DMS79 treated with DMSO at 0.1 percent for 48 hours (cell line): Measurements from ENCODE around the gene EPHA6.
"Not testable (repeated sequence)": the region's sequence is repeated elsewhere in the genome, so short reads cannot be mapped to it uniquely, and the experiment has no call there.

ENCODE experiments used
- DNase-seq: peaks from one replicate; lab custom pipeline; 2025; lab: John Stamatoyannopoulos, UW

The EPHA6 gene

GRCh38 chr3:96915445-96915844, 101.1 kb downstream of the EPHA6 start:
- no peak for DNase-seq

DNA sequence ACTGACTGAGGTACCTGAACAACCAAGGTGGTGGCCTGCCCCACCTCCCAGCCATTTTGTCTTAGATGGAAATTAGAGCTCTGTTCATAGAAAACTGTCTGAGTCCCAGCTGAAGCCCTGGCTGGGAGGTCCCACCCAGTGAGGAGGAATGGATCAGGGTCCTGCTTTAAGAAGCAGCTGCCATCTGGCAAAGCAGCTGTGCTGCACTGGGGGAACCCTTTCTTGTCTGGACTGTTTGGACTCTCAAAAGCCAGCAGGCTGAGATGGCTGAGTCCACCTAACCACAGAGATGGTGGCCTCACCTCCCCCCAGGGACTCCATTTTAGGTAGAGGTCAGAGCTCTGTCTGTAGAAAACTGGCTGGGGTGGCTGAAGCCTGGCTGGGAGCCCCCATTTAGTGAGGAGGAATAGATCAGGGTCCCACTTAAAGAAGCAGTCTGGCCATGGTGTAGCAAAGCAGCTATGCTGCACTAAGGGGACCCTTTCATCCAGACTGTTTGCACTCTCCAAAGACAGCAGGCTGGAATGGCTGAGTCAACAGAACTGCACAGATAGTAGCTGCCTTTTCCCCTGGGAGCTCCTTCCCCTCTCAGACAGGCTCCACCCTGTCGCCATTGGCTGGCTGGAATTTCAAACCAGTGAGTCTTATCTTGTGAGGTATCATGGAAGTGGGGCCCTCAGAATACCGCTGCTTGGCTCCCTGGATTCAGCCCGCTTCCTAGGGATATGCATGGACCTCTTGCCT, 116.9 kb downstream of the EPHA6 start:
- no peak for DNase-seq

DNA sequence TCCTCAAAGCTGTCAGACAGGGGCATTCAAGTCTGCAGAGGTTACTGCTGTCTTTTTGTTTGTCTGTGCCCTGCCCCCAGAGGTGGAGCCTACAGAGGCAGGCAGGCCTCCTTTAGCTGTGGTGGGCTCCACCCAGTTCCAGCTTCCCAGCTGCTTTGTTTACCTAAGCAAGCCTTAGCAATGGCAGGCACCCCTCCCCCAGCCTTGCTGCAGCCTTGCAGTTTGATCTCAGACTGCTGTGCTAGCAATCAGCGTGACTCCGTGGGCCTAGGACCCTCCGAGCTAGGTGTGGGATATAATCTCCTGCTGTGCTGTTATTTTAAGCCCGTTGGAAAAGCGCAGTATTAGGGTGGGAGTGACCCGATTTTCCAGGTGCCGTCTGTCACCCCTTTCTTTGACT, 127.7 kb downstream of the EPHA6 start:
- DNase-seq, result not testable (repeated sequence)

DNA sequence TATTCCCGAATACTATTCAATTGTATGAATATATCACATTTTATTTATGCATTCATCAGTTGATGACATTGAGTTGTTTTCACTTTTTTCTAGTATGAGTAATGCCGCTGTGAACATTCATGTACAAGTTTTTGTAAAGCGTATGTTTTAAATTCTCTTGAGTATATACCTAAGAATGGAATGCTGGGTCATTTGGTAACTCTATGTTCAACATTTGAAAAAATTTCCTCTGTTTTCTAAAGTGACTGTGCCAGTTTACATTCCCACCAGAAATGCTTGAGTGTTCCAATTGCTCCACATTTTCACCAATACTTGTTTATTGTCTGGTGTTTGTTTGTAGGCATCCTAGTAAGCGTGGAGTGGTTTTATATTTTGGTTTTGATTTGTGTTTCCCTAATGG, 144.5 kb downstream of the EPHA6 start:
- no peak for DNase-seq

GRCh38 chr3:96959474-96959873, 145.1 kb downstream of the EPHA6 start:
- DNase-seq, result no peak

DNA sequence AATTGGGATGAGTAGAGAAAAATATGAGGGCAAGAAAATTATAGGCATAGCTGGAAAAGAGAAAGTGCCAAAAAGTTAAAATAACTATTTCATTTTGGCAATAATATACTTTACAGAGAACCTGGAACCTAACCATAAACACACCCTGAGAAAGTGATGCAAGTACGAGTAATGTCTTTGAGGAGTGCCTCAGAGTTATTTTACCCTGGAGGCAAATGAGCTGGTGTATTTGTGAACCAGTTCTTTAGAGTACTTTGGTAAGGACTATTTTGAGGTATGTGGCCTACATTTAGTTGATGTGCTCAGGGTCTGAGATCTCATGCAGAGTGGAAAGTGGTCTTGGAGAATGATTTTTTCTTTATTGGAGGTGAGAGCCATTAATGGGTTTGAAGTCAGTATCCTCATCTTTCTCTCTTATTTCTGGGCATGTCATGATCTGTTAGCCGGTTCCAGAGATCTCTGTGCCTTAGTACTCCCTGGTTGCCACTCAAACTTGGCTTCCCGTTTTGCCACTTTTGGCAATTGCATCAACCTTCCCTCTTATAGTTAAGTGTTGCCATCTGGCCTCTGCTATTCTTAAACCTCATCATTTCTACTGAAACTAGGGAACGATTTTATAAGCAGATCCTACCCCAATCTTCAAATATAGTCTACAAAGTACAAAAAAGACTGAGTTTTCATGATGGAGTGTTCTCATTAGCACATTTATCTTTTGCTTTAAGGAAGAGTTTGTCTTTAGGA, 145.7 kb downstream of the EPHA6 start:
- no peak for DNase-seq

- DNase-seq, result no peak
These were observed 146.4 kb downstream of the EPHA6 start for GRCh38 chr3:96960661-96961330.

DNA sequence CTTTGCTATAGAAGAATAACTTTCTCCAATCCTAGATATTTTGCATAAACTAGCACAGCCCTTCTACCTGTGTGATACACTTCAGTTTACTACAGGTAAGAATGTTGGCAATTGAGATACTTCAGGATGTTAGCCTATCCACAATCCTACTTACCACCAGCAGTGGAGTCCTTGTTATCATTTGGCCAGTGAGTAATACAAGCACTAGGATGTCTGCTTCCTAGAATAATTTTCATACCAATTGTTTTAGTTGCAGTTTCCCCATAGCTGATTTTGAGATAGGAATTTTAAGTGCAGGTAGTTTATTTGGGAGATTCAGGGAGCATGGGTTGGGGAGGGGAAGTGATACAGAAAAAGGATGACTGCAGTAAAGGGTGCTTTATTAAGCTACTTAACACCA, 147.2 kb downstream of the EPHA6 start:
- DNase-seq, result no peak

DNA sequence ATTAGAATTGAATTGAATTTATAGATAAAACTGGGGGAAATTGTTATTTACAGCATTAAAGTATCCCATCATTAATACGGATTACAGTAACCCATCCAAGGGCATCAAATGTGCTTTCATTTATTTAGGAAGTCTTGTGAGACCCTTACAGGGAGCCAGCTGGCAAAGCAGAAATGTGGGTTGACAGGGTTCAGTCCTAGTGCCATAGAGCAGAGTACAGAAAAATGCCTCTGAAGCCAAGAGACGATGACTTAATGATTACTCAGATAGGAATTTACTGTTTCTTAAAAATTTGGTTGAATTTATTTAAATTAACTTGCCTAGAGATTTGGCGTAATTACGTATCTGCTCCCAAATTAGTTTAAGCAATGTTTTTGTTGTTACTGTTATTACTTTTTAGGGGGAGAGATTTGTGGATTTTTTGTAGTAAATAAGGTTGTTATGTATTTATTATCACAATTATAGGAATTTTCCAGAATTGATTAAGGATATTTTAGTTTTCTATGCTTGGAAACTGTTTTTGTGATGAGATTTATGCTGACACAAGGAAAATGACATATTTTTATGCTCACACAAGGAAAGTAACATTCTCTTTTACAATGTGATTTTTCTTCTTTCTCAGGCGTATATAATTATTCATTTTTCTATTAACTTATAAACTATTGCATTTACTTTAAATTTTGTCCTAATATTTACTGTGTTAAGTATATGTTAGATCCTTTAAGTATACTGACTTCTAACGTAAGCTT, 152.0 kb downstream of the EPHA6 start:
- no peak for DNase-seq

- no peak for DNase-seq
These were observed 155.8 kb downstream of the EPHA6 start for GRCh38 chr3:96970211-96970610.

DNA sequence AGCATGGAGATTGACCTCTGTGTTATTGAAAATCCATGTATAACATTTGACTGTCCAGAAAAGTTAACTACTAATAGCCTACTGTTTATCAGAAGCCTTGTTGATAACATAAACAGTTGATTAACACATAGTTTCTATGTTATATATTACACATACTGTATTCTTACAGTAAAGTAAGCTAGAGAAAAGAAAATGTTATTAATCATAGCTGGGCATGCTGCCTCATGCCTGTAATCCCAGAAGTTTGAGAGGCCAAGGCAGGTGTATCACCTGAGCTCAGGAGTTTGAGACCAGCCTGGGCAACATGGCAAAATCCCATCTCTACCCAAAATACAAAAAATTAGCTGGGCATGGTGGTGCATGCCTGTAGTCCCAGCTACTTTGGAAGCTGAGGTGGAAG, 163.3 kb downstream of the EPHA6 start:
- DNase-seq, result no peak

DNA sequence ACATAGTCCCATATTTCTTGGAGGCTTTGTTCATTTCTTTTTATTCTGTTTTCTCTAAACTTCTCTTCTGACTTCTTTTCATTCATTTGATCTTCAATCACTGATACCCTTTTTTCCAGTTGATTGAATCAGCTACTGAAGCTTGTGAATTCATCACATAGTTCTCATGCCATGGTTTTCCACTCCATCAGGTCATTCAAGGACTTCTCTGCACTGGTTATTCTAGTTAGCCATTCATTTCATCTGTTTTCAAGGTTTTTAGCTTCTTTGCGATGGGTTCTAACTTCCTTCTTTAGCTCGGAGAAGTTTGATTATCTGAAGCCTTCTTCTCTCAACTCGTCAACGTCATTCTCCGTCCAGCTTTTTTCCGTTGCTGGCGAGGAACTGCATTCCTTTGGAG, 169.3 kb downstream of the EPHA6 start:
- DNase-seq, result not testable (repeated sequence)

DNA sequence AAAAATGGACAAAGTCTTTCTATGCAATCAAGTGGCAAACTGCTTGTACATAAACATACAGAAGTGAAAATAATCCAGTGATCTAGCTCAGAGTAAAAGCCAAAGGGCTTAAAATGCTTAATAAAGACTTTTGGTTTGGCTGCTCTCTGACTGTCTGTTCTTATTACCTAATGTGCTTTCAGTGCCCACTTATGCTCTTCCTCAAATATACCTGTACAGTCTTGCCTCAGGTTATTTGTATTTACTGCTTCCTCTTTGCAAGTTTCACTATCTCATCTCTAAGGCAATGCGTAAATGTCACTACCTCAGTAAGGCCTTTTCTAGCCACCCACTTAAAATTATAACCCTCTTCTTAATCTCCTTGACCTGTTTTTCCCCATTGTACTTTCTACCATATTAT, 171.8 kb downstream of the EPHA6 start:
- no peak for DNase-seq

DNA sequence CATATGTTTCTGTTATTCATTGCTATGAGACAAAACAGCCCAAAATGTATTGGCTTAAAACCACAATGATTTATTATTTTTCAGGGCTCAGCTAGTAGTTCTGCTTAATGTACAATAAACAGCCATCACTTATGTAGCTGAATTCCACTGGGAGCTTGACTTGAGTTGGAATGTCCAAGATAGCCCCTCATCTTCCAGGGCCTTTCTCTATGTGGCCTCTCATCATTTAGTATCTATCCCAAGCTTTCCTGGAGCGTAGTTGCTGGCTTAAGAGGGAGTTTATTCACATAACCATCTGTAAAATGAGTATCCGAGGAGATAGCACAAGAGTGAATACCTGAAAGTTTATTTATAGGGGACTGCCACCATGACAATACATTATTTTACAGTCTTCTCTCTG, 176.8 kb downstream of the EPHA6 start:
- no peak for DNase-seq

DNA sequence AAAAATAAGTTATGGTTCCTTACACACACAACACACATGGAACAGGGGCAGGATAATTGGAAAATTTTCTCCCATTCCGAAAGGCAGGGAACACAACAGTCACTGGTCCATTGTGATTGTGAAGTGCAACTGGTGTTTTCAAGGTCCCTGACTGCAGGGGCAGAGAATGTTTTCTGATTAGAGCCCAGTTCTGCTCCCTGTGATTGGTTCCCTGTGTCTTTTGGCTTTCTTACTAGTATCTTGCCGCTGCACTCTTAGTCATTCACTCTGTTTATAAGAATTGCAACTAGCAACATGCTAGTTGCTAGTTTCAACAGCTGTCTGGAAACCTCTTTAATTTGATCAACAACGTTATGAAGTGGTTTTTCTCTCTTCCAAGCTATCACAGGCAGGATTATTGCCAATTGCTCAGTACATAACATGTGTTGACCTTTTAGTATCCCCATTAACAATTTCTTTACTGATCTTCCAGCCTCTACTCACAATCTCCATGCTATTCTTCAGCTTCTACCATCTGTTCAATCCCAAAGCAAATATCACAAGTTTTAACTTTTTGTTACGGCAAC, 177.5 kb downstream of the EPHA6 start:
- DNase-seq, result no peak

GRCh38 chr3:96994988-96995387, 180.6 kb downstream of the EPHA6 start:
- no peak for DNase-seq

- no peak for DNase-seq
These were observed 181.6 kb downstream of the EPHA6 start for GRCh38 chr3:96996009-96996408.

- no peak for DNase-seq
These were observed 187.2 kb downstream of the EPHA6 start for GRCh38 chr3:97001611-97002010.

- no peak for DNase-seq
These were observed 195.1 kb downstream of the EPHA6 start for GRCh38 chr3:97009427-97010019.

DNA sequence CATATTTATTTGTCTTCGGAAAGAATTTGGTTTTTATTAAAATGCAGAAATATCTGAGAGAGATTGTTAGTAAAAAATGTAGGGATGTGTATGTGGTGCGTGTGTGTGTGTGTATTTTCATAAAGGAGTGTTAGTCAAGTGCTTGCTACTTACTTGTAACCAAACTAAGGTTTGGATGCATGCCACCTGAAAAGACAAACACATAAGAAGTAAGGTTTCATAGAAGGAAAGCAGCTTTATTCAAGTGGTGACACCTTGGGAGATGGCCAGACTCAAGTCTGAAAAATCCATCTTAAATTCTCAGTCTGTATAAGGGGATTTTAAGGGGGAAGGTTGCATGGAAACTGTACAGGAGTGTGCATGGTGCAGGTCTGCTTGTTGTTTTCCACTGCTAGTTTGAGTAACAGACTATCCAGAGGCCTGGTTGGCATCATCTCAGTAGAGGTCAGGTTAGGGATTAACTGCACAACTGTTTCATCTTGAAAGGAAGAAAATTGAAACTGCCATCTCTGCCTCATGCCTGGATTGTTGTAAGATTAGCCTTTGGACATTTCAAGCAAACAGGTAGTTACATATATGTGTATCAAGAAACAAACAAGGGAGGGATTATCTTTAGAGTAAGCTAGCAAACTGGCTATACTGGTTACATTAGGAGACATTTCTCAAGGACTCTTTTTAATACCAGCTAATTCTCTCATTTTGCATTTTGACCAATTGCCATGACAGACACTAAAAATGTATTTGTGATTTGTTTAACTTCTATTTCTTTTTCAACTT, 196.7 kb downstream of the EPHA6 start:
- no peak for DNase-seq

- DNase-seq, result no peak
These were observed 207.4 kb downstream of the EPHA6 start for GRCh38 chr3:97021778-97022177.
